ENCODE data around the gene TRAPPC2. TPM values are rescaled to one million over a fixed set of nuclear protein-coding genes. Genes with fewer than 3 reads are reported as not detected.

The TRAPPC2 gene
- total RNA-seq, 1 experiment from 2014 or later, result 23.6 TPM

DNA sequence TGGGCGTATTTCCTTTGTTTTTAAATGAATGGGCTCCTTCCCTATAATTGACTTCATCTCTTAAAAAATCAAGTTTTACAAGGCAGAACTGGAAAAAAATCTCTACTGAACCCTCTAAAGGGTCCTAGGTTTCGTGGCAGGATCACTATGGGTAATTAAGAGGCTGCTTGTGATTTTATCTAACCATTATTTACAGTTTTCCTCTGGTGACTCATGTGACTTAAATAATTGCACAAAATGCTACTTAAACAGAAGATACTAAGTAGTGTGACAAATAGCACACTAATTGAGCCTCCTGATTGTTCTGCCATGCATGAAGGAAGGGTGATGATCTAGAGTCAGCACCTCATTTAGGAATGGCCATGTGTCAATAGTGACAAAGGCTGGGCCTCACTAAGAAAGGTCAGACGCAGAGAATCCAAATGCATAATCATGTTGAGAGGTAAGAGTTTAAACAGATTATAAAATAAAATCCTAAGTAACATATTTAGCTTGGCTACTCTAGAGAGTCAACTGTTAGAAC is 35.7 kb upstream of the TRAPPC2 start:
- no peaks in the 10 kb centered on the region for H3K79me2 ChIP-seq (ENCODE audit: low read depth)
- ChIA-PET CTCF (no interaction called here), POLR2A (ENCODE audit: unreplicated experiment) (interaction anchor here (0.5 to 0.9 kb wide), 2 partner anchors 39 to 1799 kb away, joined by 3 to 11 read pairs; no protein-coding TSS in a partner anchor)
- no peak overlapping the region for H3K4me2 ChIP-seq
- no peaks in the 10 kb centered on the region for H3K9me3 ChIP-seq (ENCODE audit: insufficient read depth, low read depth)
- TF ChIP-seq, protein P1, sequence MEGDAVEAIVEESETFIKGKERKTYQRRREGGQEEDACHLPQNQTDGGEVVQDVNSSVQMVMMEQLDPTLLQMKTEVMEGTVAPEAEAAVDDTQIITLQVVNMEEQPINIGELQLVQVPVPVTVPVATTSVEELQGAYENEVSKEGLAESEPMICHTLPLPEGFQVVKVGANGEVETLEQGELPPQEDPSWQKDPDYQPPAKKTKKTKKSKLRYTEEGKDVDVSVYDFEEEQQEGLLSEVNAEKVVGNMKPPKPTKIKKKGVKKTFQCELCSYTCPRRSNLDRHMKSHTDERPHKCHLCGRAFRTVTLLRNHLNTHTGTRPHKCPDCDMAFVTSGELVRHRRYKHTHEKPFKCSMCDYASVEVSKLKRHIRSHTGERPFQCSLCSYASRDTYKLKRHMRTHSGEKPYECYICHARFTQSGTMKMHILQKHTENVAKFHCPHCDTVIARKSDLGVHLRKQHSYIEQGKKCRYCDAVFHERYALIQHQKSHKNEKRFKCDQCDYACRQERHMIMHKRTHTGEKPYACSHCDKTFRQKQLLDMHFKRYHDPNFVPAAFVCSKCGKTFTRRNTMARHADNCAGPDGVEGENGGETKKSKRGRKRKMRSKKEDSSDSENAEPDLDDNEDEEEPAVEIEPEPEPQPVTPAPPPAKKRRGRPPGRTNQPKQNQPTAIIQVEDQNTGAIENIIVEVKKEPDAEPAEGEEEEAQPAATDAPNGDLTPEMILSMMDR (conservative IDR thresholded peaks at IDR 0.05), result no peak
- no peak for TF ChIP-seq EZH2 (IDR thresholded peaks at IDR 0.05; ENCODE audit: low read depth)
- H3K27ac ChIP-seq, result no peak overlapping the region
- H3K4me1 ChIP-seq (replicated peaks; ENCODE audit: insufficient read depth), result no peaks in the 10 kb centered on the region
- H3K27me3 ChIP-seq (ENCODE audit: insufficient read depth, low read depth), result no peaks in the 10 kb centered on the region
- BruUV-seq (replicated peaks), result no TSS peak
- no peak overlapping the region for H3K4me3 ChIP-seq
- H3K9me2 ChIP-seq (ENCODE audit: insufficient read depth), result no peaks in the 10 kb centered on the region
- DNase-seq, result no peak
- peaks cover 9% of the 10 kb centered on the region; the same call in 1 of the 2 replicates for H3K36me3 ChIP-seq (ENCODE audit: low read depth)
- no peaks in the 10 kb centered on the region for H3F3A ChIP-seq (ENCODE audit: insufficient read depth, low read depth)
- H2AFZ ChIP-seq, result no peak overlapping the region
- no peaks in the 10 kb centered on the region for H4K20me1 ChIP-seq (ENCODE audit: insufficient read depth)
- intact Hi-C loops (cut with micrococcal nuclease; ENCODE audit: unreplicated experiment), result no loop called here

DNA sequence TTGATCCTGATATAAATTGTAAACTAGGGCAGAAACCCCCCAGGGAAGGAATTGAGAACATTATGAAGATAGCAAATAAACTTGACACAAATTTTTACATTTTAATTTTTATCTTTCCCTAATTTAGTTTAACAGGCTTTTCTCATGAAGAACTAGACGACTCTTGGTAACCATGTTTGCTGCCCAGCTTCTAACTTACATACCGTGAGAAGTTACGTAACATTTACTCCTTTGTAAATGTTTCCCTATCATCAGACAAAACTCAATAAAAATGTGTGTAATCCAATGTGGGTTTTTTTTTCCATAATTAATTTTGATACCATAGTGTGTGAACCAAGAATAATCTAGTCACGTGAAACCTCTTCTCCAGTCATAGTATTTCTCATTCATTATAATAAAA is 34.5 kb upstream of the TRAPPC2 start:
- Histone ChIP-seq H3K4me1 (replicated peaks; ENCODE audit: insufficient read depth) (no peaks in the 10 kb centered on the region), H4K20me1 (ENCODE audit: insufficient read depth) (no peaks in the 10 kb centered on the region), H3K9me3 (ENCODE audit: insufficient read depth, low read depth) (no peaks in the 10 kb centered on the region), H3K79me2 (ENCODE audit: low read depth) (no peaks in the 10 kb centered on the region), H3F3A (ENCODE audit: insufficient read depth, low read depth) (no peaks in the 10 kb centered on the region), H3K36me3 (ENCODE audit: low read depth) (peaks cover 9% of the 10 kb centered on the region; the same call in 1 of the 2 replicates), H3K4me3 (no peak overlapping the region), H3K27me3 (ENCODE audit: insufficient read depth, low read depth) (no peaks in the 10 kb centered on the region), H3K9me2 (ENCODE audit: insufficient read depth) (no peaks in the 10 kb centered on the region), H2AFZ (no peak overlapping the region), H3K27ac (no peak overlapping the region), H3K4me2 (no peak overlapping the region)
- BruUV-seq (replicated peaks), result no TSS peak
- DNase-seq, result no peak
- TF ChIP-seq, protein P1 (conservative IDR thresholded peaks at IDR 0.05), result no peak
- TF ChIP-seq EZH2 (IDR thresholded peaks at IDR 0.05; ENCODE audit: low read depth), result no peak
- CTCF ChIA-PET, result no interaction called here
- POLR2A ChIA-PET (ENCODE audit: unreplicated experiment), result interaction anchor here (0.9 kb wide), 1 partner anchor 38 kb away, joined by 11 read pairs; no protein-coding TSS in a partner anchor
- intact Hi-C loops (cut with micrococcal nuclease; ENCODE audit: unreplicated experiment), result no loop called here

- CTCF ChIA-PET, result no interaction called here
- POLR2A ChIA-PET (ENCODE audit: unreplicated experiment), result no interaction called here
- Histone ChIP-seq H3K4me2 (no peak overlapping the region), H3K4me1 (replicated peaks; ENCODE audit: insufficient read depth) (no peaks in the 10 kb centered on the region), H3K4me3 (no peak overlapping the region), H3K79me2 (ENCODE audit: low read depth) (no peaks in the 10 kb centered on the region), H3K27me3 (ENCODE audit: insufficient read depth, low read depth) (no peaks in the 10 kb centered on the region), H4K20me1 (ENCODE audit: insufficient read depth) (no peaks in the 10 kb centered on the region), H3F3A (ENCODE audit: insufficient read depth, low read depth) (no peaks in the 10 kb centered on the region), H3K9me3 (ENCODE audit: insufficient read depth, low read depth) (no peaks in the 10 kb centered on the region), H3K36me3 (ENCODE audit: low read depth) (peaks cover 15% of the 10 kb centered on the region; the same call in 1 of the 2 replicates), H3K27ac (no peak overlapping the region), H2AFZ (no peak overlapping the region), H3K9me2 (ENCODE audit: insufficient read depth) (no peaks in the 10 kb centered on the region)
- intact Hi-C loops (cut with micrococcal nuclease; ENCODE audit: unreplicated experiment), result no loop called here
- TF ChIP-seq, protein P1 (conservative IDR thresholded peaks at IDR 0.05), result no peak
- no peak for TF ChIP-seq EZH2 (IDR thresholded peaks at IDR 0.05; ENCODE audit: low read depth)
- BruUV-seq (replicated peaks), result no TSS peak
- no peak for DNase-seq
These were observed 30.3 kb upstream of the TRAPPC2 start for GRCh38 chrX:13764765-13765164.

All from PC-9 (cell line).